Measurements from ENCODE around the gene ZNF592. TPM values are rescaled to one million over a fixed set of nuclear protein-coding genes. Genes with fewer than 3 reads are reported as not detected.

ZNF592 gene
- total and polyA plus RNA-seq, 9 of the 15 experiments (the other 6 are each of a cell fraction or from before 2014, with no cell fraction given): 0.88 to 23.8 (median 7.4) TPM

- Histone ChIP-seq H3K27ac (ENCODE audit: extremely low read depth, low read depth, low read length) (no peak overlapping the region), H3K36me3 (ENCODE audit: control insufficient read depth, insufficient read depth, low read length) (peaks cover 4% of the 10 kb centered on the region; the same call in 2 of the 3 replicates), H3K79me2 (ENCODE audit: control insufficient read depth, insufficient read depth, low read length) (no peaks in the 10 kb centered on the region), H4K20me1 (replicated peaks; ENCODE audit: control insufficient read depth, insufficient read depth, low read length) (0 out of 2 replicates have a peak, but pooled peaks cover 3% of the 10 kb centered on the region), H3K9ac (ENCODE audit: insufficient read depth in 1 of 2, low read depth in 2 of 2, low read length in 2 of 2) (no peak overlapping the region), H3K9me3 (replicated peaks; ENCODE audit: control insufficient read depth, insufficient read depth, low read depth, low read length) (no peaks in the 10 kb centered on the region), H3K4me3 (no peak overlapping the region), H3K4me1 (replicated peaks in 1 of 2; ENCODE audit: control insufficient read depth in 2 of 2, insufficient read depth in 2 of 2, low read length in 2 of 2) (no peaks in the 10 kb centered on the region; a peak in 1 of 5 replicates), H3K9me1 (ENCODE audit: control insufficient read depth, insufficient read depth, low read length) (no peaks in the 10 kb centered on the region), H3K27me3 (ENCODE audit: control insufficient read depth in 2 of 2, insufficient read depth in 2 of 2, low read length in 2 of 2) (no peaks in the 10 kb centered on the region), H2AFZ (ENCODE audit: low read depth, low read length) (no peak overlapping the region), H3K4me2 (ENCODE audit: insufficient read depth, low read length) (no peak overlapping the region)
- FAIRE-seq (no peak), ATAC-seq (peak; percentile 20; the same call in 2 of the 3 replicates), DNase-seq (ENCODE audit: extremely low read depth in 1 of 4, low spot score in 3 of 4) (no peak)
- WGBS (ENCODE audit: insufficient coverage, low coverage, missing lambda C conversion rate): 54% methylated on average over 4 of the region's 4 CpGs
- TF ChIP-seq MYC (IDR thresholded peaks at IDR 0.05; ENCODE audit: low read depth, low read length) (no peak), MYC (CRISPR knock-in tag; IDR thresholded peaks at IDR 0.05; ENCODE audit: borderline replicate concordance, low read depth) (no peak)
- BruUV-seq (replicated peaks): no TSS peak
- CTCF ChIA-PET (ENCODE audit: low intra/inter-chr PET ratio): no interaction called here
- POLR2A ChIA-PET: interaction anchor here (0.6 to 3.3 kb wide), 4 partner anchors 11 to 304 kb away, joined by 3 to 15 read pairs (median 3); no protein-coding TSS in a partner anchor
- in situ Hi-C loops (cut with MboI): no loop called here
- intact Hi-C loops (cut with micrococcal nuclease): no loop called here
Measured at GRCh38 chr15:84811151-84811550, 62.8 kb downstream of the ZNF592 start.

- CTCF ChIA-PET (ENCODE audit: low intra/inter-chr PET ratio): no interaction called here
- H3K79me2 ChIP-seq (ENCODE audit: control insufficient read depth, insufficient read depth, low read length): no peaks in the 10 kb centered on the region
Measured at GRCh38 chr15:84811828-84812227, 63.4 kb downstream of the ZNF592 start.

More at GRCh38 chr15:84811828-84812227, 63.4 kb downstream of the ZNF592 start:
- DNase-seq (ENCODE audit: extremely low read depth in 1 of 4, low spot score in 3 of 4) (no peak), FAIRE-seq (no peak), ATAC-seq (peak; percentile 32; the same call in 1 of the 3 replicates)
- H3K4me3 ChIP-seq: no peak overlapping the region
- 0 out of 2 replicates have a peak, but pooled peaks cover 3% of the 10 kb centered on the region for H4K20me1 ChIP-seq (replicated peaks; ENCODE audit: control insufficient read depth, insufficient read depth, low read length)
- H3K9ac ChIP-seq (ENCODE audit: insufficient read depth in 1 of 2, low read depth in 2 of 2, low read length in 2 of 2): no peak overlapping the region
- POLR2A ChIA-PET: interaction anchor here (0.6 to 3.3 kb wide), 3 partner anchors 10 to 212 kb away, joined by 3 to 15 read pairs (median 4); no protein-coding TSS in a partner anchor
- TF ChIP-seq NR2F6 (CRISPR knock-in tag; IDR thresholded peaks at IDR 0.05): no peak
- no peak for TF ChIP-seq HMGXB4 (CRISPR knock-in tag; IDR thresholded peaks at IDR 0.05)
- no peak for TF ChIP-seq ZNF23 (CRISPR knock-in tag; IDR thresholded peaks at IDR 0.05)
- TF ChIP-seq IRF2 (CRISPR knock-in tag; IDR thresholded peaks at IDR 0.05): no peak
- H3K4me1 ChIP-seq (replicated peaks in 1 of 2; ENCODE audit: control insufficient read depth in 2 of 2, insufficient read depth in 2 of 2, low read length in 2 of 2): no peaks in the 10 kb centered on the region; a peak in 2 of 5 replicates
- H3K4me2 ChIP-seq (ENCODE audit: insufficient read depth, low read length): no peak overlapping the region
- in situ Hi-C loops (cut with MboI): no loop called here
- no TSS peak for BruUV-seq (replicated peaks)
- no peaks in the 10 kb centered on the region for H3K27me3 ChIP-seq (ENCODE audit: control insufficient read depth in 2 of 2, insufficient read depth in 2 of 2, low read length in 2 of 2)
- no peaks in the 10 kb centered on the region; the same call in 2 of the 3 replicates for H3K36me3 ChIP-seq (ENCODE audit: control insufficient read depth, insufficient read depth, low read length)
- no peak overlapping the region for H2AFZ ChIP-seq (ENCODE audit: low read depth, low read length)
- intact Hi-C loops (cut with micrococcal nuclease): no loop called here
- no peaks in the 10 kb centered on the region for H3K9me3 ChIP-seq (replicated peaks; ENCODE audit: control insufficient read depth, insufficient read depth, low read depth, low read length)
- H3K27ac ChIP-seq (ENCODE audit: extremely low read depth, low read depth, low read length): no peak overlapping the region
- H3K9me1 ChIP-seq (ENCODE audit: control insufficient read depth, insufficient read depth, low read length): no peaks in the 10 kb centered on the region

Measured in K562 (cell line).